DND-41 (cell line): Measurements from ENCODE around the gene LPCAT2.
A peak's percentile ranks its signal among the peaks of the same experiment; 100 is the strongest.

Experiments used
- ATAC-seq: fragments of 200-7000 bp; cut with Tn5 transposase; 3 replicates; pipeline ENCODE4 v1.9.1; 2021; ENCODE audit warnings: low read depth; ENCODE audit not compliant: insufficient read depth
- DNase-seq: peaks from one replicate; pipeline ENCODE4 v3.0.0-alpha.2; 2020
- H2AFZ ChIP-seq: 2 replicates; pipeline ENCODE4 v1.6.0; 2012; ENCODE audit warnings: low read depth, low read length
- H3K27ac ChIP-seq: 2 replicates; pipeline ENCODE4 v1.5.1; 2012; ENCODE audit warnings: low read length, inconsistent platforms
- H3K27me3 ChIP-seq: fragments of 200-600 bp; sonication (generic); 2 replicates; pipeline ENCODE4 v1.6.0; 2012; ENCODE audit warnings: low read length, mild to moderate bottlenecking, inconsistent platforms; ENCODE audit not compliant: insufficient read depth, poor library complexity
- H3K36me3 ChIP-seq: 2 replicates; pipeline ENCODE4 v1.5.1; 2012; ENCODE audit warnings: low read length, inconsistent platforms; ENCODE audit not compliant: insufficient read depth
- H3K4me1 ChIP-seq: 2 replicates; pipeline ENCODE4 v1.5.1; 2012; ENCODE audit warnings: mild to moderate bottlenecking, low read length; ENCODE audit not compliant: insufficient read depth
- H3K4me2 ChIP-seq: 2 replicates; pipeline ENCODE4 v1.6.0; 2012; ENCODE audit warnings: mild to moderate bottlenecking, moderate library complexity, low read length, inconsistent platforms; ENCODE audit not compliant: insufficient read depth
- H3K4me3 ChIP-seq, 2 experiments: fragments of 200-600 bp in 1 of 2; shearing (Covaris generic) in 1 of 2; 2 replicates each; pipeline ENCODE4 v1.5.1; 2012 to 2016; ENCODE audit warnings: inconsistent platforms in 2 of 2, low read length in 2 of 2, mild to moderate bottlenecking in 2 of 2, low read depth in 1 of 2, moderate library complexity in 1 of 2
- H3K79me2 ChIP-seq: 2 replicates; pipeline ENCODE4 v1.6.0; 2012; ENCODE audit warnings: low read length, inconsistent platforms; ENCODE audit not compliant: insufficient read depth
- H3K9ac ChIP-seq: 2 replicates; pipeline ENCODE4 v1.6.0; 2012; ENCODE audit warnings: low read depth, mild to moderate bottlenecking, inconsistent platforms, low read length, moderate library complexity
- H3K9me3 ChIP-seq: 2 replicates; pipeline ENCODE4 v1.5.1; 2012; ENCODE audit warnings: low read length, moderate library complexity, mild to moderate bottlenecking, inconsistent platforms; ENCODE audit not compliant: insufficient read depth, severe bottlenecking
- H4K20me1 ChIP-seq: 2 replicates; pipeline ENCODE4 v1.6.0; 2012; ENCODE audit warnings: low read length; ENCODE audit not compliant: insufficient read depth
- EZH2 ChIP-seq: IDR thresholded peaks from 3 replicates; pipeline ENCODE4 v1.6.1; 2012; ENCODE audit warnings: borderline replicate concordance, low read depth, mild to moderate bottlenecking, moderate library complexity, low read length, inconsistent platforms; ENCODE audit not compliant: severe bottlenecking
- TF ChIP-seq, protein P1 (sequence below): IDR thresholded peaks from 2 replicates; pipeline ENCODE4 v1.5.1; 2012; ENCODE audit warnings: borderline replicate concordance, low read length, moderate library complexity, mild to moderate bottlenecking; ENCODE audit not compliant: poor library complexity, severe bottlenecking; ENCODE audit errors: extremely low read depth

The LPCAT2 gene

GRCh38 chr16:55494994-55495421 is 13.9 kb upstream of the LPCAT2 start:
- no peak overlapping the region for H3K4me2 ChIP-seq

DNA sequence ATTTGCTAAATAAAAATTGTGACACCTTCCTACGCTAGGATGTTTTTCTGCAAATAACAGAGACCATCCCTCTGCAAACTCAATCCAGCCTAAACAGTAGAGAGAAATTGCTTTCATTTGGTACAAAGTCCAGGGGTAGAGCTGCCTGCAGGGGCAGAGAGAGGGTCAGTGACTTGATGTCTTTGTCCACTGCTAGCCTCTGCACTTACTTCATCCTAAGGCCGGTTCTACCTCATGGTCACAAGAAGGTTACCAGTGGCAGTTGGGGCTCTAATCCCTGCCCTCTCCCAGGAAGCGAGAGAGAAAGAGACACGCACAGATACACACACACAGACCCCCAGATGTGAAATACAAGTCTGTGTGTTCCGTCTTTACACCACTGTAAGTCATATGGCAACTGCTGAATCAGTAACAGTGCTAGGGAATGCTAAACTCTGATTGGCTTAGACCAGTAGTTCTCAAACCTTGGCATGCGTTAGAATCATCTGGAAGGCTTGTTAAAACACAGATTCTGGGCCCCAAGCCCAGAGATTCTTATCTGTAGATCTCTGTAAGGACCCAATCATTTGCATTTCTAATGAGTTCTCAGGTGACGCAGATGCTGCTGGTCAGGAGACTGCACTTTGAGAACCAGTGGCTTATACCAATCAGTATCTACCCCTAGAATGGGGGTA is 13.1 kb upstream of the LPCAT2 start:
- Histone ChIP-seq H3K4me3 (no peak overlapping the region), H3K27me3 (peaks cover 14% of the 10 kb centered on the region), H3K4me2 (no peak overlapping the region), H4K20me1 (no peaks in the 10 kb centered on the region), H3K27ac (no peak overlapping the region), H3K9me3 (no peaks in the 10 kb centered on the region), H3K79me2 (no peaks in the 10 kb centered on the region), H2AFZ (no peak overlapping the region), H3K36me3 (no peaks in the 10 kb centered on the region), H3K9ac (no peak overlapping the region), H3K4me1 (peaks cover 3% of the 10 kb centered on the region; the same call in 1 of the 2 replicates)
- DNase-seq = no peak
- no peak for TF ChIP-seq EZH2
- TF ChIP-seq, protein P1, sequence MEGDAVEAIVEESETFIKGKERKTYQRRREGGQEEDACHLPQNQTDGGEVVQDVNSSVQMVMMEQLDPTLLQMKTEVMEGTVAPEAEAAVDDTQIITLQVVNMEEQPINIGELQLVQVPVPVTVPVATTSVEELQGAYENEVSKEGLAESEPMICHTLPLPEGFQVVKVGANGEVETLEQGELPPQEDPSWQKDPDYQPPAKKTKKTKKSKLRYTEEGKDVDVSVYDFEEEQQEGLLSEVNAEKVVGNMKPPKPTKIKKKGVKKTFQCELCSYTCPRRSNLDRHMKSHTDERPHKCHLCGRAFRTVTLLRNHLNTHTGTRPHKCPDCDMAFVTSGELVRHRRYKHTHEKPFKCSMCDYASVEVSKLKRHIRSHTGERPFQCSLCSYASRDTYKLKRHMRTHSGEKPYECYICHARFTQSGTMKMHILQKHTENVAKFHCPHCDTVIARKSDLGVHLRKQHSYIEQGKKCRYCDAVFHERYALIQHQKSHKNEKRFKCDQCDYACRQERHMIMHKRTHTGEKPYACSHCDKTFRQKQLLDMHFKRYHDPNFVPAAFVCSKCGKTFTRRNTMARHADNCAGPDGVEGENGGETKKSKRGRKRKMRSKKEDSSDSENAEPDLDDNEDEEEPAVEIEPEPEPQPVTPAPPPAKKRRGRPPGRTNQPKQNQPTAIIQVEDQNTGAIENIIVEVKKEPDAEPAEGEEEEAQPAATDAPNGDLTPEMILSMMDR = no peak
- ATAC-seq = no peak

More at GRCh38 chr16:55494994-55495421, 13.9 kb upstream of the LPCAT2 start:
- peaks cover 19% of the 10 kb centered on the region for H3K27me3 ChIP-seq
- ATAC-seq (no peak), DNase-seq (no peak)
- no peaks in the 10 kb centered on the region for H3K36me3 ChIP-seq
- TF ChIP-seq, protein P1 = no peak
- TF ChIP-seq EZH2 = no peak
- no peak overlapping the region for H3K27ac ChIP-seq
- H3K4me3 ChIP-seq = no peak overlapping the region
- no peak overlapping the region for H3K9ac ChIP-seq
- no peak overlapping the region for H2AFZ ChIP-seq
- H3K79me2 ChIP-seq = no peaks in the 10 kb centered on the region
- no peaks in the 10 kb centered on the region for H3K9me3 ChIP-seq
- H3K4me1 ChIP-seq = peaks cover 3% of the 10 kb centered on the region; the same call in 1 of the 2 replicates
- 0 out of 2 replicates have a peak, but pooled peaks cover 4% of the 10 kb centered on the region for H4K20me1 ChIP-seq

DNA sequence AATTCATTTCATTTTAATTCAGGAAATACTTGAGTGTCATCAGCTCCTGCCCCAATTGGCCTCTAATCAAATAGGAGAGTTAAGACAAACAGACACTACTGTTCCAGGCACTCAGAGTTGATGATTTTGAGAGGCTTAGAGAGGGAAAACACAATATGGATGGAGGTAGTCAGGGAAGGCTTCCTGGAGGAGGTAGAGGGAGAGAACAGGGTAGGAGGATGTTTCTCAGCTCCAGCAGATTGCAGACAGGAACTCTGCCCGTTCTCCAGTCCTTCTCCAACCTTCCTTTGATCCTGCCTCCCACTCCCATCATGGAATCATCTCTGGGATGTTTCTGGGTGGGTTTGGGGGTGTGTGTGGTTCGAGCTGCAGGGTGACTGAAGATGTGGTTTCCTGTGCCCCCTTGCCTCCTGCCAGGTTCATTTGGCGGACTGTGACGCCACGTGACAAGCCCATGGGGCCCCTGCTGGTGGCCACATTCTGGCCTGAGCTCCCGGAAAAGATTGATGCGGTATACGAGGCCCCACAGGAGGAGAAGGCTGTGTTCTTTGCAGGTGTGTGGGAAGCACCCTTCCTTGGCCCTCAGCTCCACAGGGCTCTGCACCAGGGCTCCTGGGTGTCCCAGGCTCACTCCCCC is 12.2 kb upstream of the LPCAT2 start:
- Histone ChIP-seq H3K36me3 (no peaks in the 10 kb centered on the region), H3K9me3 (no peaks in the 10 kb centered on the region), H3K4me1 (peaks cover 3% of the 10 kb centered on the region; the same call in 1 of the 2 replicates), H3K4me3 (no peak overlapping the region), H3K27me3 (peaks cover 14% of the 10 kb centered on the region), H2AFZ (no peak overlapping the region), H3K9ac (no peak overlapping the region), H3K79me2 (no peaks in the 10 kb centered on the region), H3K27ac (no peak overlapping the region), H4K20me1 (no peaks in the 10 kb centered on the region), H3K4me2 (no peak overlapping the region)
- ATAC-seq = peak; percentile 24; the same call in 1 of the 3 replicates
- no peak for TF ChIP-seq EZH2
- TF ChIP-seq, protein P1 = no peak
- peak; percentile 9 for DNase-seq
